GM23338 (cell line): ENCODE data around the gene MICAL2. TPM values are rescaled to one million over a fixed set of nuclear protein-coding genes. Genes with fewer than 3 reads are reported as not detected.

Experiments
- ATAC-seq: fragments of 200-7000 bp; cut with Tn5 transposase; 3 replicates; pipeline ENCODE4 v1.9.1; 2020
- DNase-seq: peaks from one replicate; pipeline ENCODE4 v3.0.0-alpha.2; 2015; ENCODE audit warnings: low spot score
- H2AFZ ChIP-seq: fragments of 200-600 bp; sonication (generic); 2 replicates; pipeline ENCODE4 v1.8.0; 2016; ENCODE audit warnings: antibody characterized with exemption, mild to moderate bottlenecking, moderate library complexity
- H3F3A ChIP-seq: fragments of 200-600 bp; sonication (generic); replicated peaks from 2 replicates; pipeline ENCODE4 v1.8.0; 2017; ENCODE audit warnings: antibody characterized with exemption, mixed run types, low read depth
- H3K27ac ChIP-seq: fragments of 200-600 bp; sonication (generic); 2 replicates; pipeline ENCODE4 v1.6.1; 2016; ENCODE audit warnings: low read depth
- H3K27me3 ChIP-seq: fragments of 200-600 bp; sonication (generic); 2 replicates; pipeline ENCODE4 v1.8.0; 2016; ENCODE audit warnings: mild to moderate bottlenecking, mixed run types, moderate library complexity; ENCODE audit not compliant: insufficient read depth
- H3K36me3 ChIP-seq: fragments of 200-600 bp; sonication (generic); 2 replicates; pipeline ENCODE4 v1.8.0; 2016; ENCODE audit warnings: mild to moderate bottlenecking; ENCODE audit not compliant: insufficient read depth
- H3K4me1 ChIP-seq: fragments of 200-600 bp; sonication (generic); 2 replicates; pipeline ENCODE4 v1.8.0; 2016; ENCODE audit warnings: mild to moderate bottlenecking, moderate library complexity; ENCODE audit not compliant: insufficient read depth
- H3K4me2 ChIP-seq: fragments of 200-600 bp; sonication (generic); 2 replicates; pipeline ENCODE4 v1.7.1; 2017; ENCODE audit warnings: mixed run types
- H3K4me3 ChIP-seq: fragments of 200-600 bp; sonication (generic); 2 replicates; pipeline ENCODE4 v1.6.1; 2016; ENCODE audit warnings: mixed run types
- H3K79me2 ChIP-seq: fragments of 200-600 bp; sonication (generic); replicated peaks from 2 replicates; pipeline ENCODE4 v1.8.0; 2017; ENCODE audit warnings: mild to moderate bottlenecking; ENCODE audit not compliant: insufficient read depth
- H3K9me2 ChIP-seq: fragments of 200-600 bp; sonication (generic); 2 replicates; pipeline ENCODE4 v1.8.0; 2017; ENCODE audit not compliant: insufficient read depth
- H4K20me1 ChIP-seq: fragments of 200-600 bp; sonication (generic); replicated peaks from 2 replicates; pipeline ENCODE4 v1.8.0; 2017; ENCODE audit warnings: mild to moderate bottlenecking; ENCODE audit not compliant: insufficient read depth
- H3K27ac Mint-ChIP-seq: 2 replicates; pipeline ENCODE4 v1.8.0; 2020; ENCODE audit warnings: inconsistent platforms, mild to moderate bottlenecking, moderate library complexity, mixed read lengths
- H3K27me3 Mint-ChIP-seq: 3 replicates; pipeline ENCODE4 v1.8.0; 2022; ENCODE audit warnings: low read depth, mild to moderate bottlenecking, moderate library complexity, mixed read lengths, inconsistent platforms; ENCODE audit not compliant: insufficient read depth, poor library complexity
- H3K36me3 Mint-ChIP-seq: 3 replicates; pipeline ENCODE4 v1.8.0; 2021; ENCODE audit warnings: low read depth, mild to moderate bottlenecking, inconsistent platforms, moderate library complexity, mixed read lengths
- H3K4me1 Mint-ChIP-seq: 3 replicates; pipeline ENCODE4 v1.8.0; 2020; ENCODE audit warnings: mild to moderate bottlenecking, inconsistent platforms, mixed read lengths
- H3K4me3 Mint-ChIP-seq: 3 replicates; pipeline ENCODE4 v1.8.0; 2021; ENCODE audit warnings: moderate library complexity, mild to moderate bottlenecking, inconsistent platforms, mixed read lengths
- H3K9me3 Mint-ChIP-seq: 3 replicates; pipeline ENCODE4 v1.8.0; 2020; ENCODE audit warnings: moderate library complexity, mild to moderate bottlenecking, inconsistent platforms, mixed read lengths
- CREB1 ChIP-seq: fragments of 250-450 bp; sonication (Bioruptor Pico); IDR thresholded peaks from 2 replicates; pipeline ENCODE4 v1.5.0; 2020; ENCODE audit warnings: low read depth, mild to moderate bottlenecking, moderate library complexity
- EZH2 ChIP-seq: fragments of 200-600 bp; sonication (generic); IDR thresholded peaks from one replicate; pipeline ENCODE4 v1.8.0; 2017; ENCODE audit warnings: antibody characterized with exemption, mild to moderate bottlenecking, low read depth; ENCODE audit not compliant: unreplicated experiment
- EZH2phosphoT487 ChIP-seq: fragments of 200-600 bp; sonication (generic); IDR thresholded peaks from one replicate; pipeline ENCODE4 v1.8.1; 2018; ENCODE audit warnings: antibody characterized with exemption; ENCODE audit not compliant: unreplicated experiment
- JUNB ChIP-seq: IDR thresholded peaks from one replicate; pipeline ENCODE4 v1.6.1; 2016; ENCODE audit warnings: antibody characterized with exemption; ENCODE audit not compliant: unreplicated experiment
- NANOG ChIP-seq: IDR thresholded peaks from 2 replicates; pipeline ENCODE4 v1.6.1; 2016; ENCODE audit warnings: antibody characterized with exemption, borderline replicate concordance
- POLR2AphosphoS5 ChIP-seq: IDR thresholded peaks from 2 replicates; pipeline ENCODE4 v1.6.1; 2016; ENCODE audit warnings: antibody characterized with exemption, low read depth
- STAT1 ChIP-seq: IDR thresholded peaks from one replicate; pipeline ENCODE4 v1.6.1; 2016; ENCODE audit warnings: antibody characterized with exemption; ENCODE audit not compliant: unreplicated experiment
- ZNF114 ChIP-seq: fragments of 250-450 bp; sonication (Bioruptor Pico); IDR thresholded peaks from 2 replicates; pipeline ENCODE4 v1.5.0; 2020; ENCODE audit warnings: mild to moderate bottlenecking, moderate library complexity
- ZNF331 ChIP-seq: fragments of 250-450 bp; sonication (Bioruptor Pico); IDR thresholded peaks from 2 replicates; pipeline ENCODE4 v1.5.0; 2020; ENCODE audit warnings: low read depth, mild to moderate bottlenecking, moderate library complexity
- polyA plus RNA-seq: library from polyadenylated mRNA; unstranded; fragments of >200 nt; fragmentation: Nextera tagmentation; extraction: Ambion mirVana; gene quantifications from 2 replicates; pipeline ENCODE4 v1.2.1, GENCODE V29; 2016
- total RNA-seq: library from RNA; depleted of rRNA; stranded (reverse); fragments of >200 nt; shearing (Covaris generic); gene quantifications from 2 replicates; pipeline ENCODE4 v1.2.3, GENCODE V29; 2014
- TF ChIP-seq, protein P1 (sequence below): IDR thresholded peaks from 2 replicates; pipeline ENCODE4 v1.6.1; 2016; ENCODE audit warnings: antibody characterized with exemption

Gene MICAL2
- total and polyA plus RNA-seq, 2 experiments from 2014 or later, result 0.66 to 1.4 TPM

DNA sequence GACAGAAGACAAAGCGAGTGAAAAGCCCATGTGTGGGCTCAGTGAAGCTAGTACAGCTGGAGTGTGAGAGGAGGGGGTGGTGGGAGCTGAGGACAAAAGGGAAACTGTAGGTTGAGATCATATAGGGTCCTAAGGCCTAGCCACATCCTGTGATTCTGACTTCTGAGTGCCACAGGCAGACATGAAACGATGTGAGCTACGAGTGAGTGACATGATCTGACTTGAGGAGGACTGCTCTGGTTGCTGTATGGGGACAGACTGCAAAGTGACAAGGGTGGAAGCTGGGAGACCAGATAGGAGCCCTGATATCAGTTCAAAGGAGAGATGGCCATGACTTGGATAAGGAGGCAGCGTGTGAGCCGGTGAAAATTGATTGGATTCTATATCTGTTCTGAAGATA lies 85.4 kb downstream of the MICAL2 start:
- H3K36me3 Mint-ChIP-seq, result no peaks in the 10 kb centered on the region
- H3K9me2 ChIP-seq, result no peaks in the 10 kb centered on the region
- no peak overlapping the region for H3K4me3 ChIP-seq
- H3K4me1 Mint-ChIP-seq, result no peaks in the 10 kb centered on the region
- TF ChIP-seq JUNB, result no peak
- TF ChIP-seq EZH2phosphoT487, result no peak
- no peak for TF ChIP-seq EZH2
- TF ChIP-seq CREB1 (CRISPR knock-in tag), result no peak
- TF ChIP-seq ZNF331 (CRISPR knock-in tag), result no peak
- TF ChIP-seq STAT1, result no peak
- TF ChIP-seq ZNF114 (CRISPR knock-in tag), result no peak
- no peak for TF ChIP-seq POLR2AphosphoS5
- TF ChIP-seq, protein P1, sequence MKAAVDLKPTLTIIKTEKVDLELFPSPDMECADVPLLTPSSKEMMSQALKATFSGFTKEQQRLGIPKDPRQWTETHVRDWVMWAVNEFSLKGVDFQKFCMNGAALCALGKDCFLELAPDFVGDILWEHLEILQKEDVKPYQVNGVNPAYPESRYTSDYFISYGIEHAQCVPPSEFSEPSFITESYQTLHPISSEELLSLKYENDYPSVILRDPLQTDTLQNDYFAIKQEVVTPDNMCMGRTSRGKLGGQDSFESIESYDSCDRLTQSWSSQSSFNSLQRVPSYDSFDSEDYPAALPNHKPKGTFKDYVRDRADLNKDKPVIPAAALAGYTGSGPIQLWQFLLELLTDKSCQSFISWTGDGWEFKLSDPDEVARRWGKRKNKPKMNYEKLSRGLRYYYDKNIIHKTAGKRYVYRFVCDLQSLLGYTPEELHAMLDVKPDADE, result no peak
- H3K9me3 Mint-ChIP-seq, result no peaks in the 10 kb centered on the region
- H3K4me2 ChIP-seq, result no peak overlapping the region
- H3K4me3 Mint-ChIP-seq, result no peak overlapping the region
- H3K36me3 ChIP-seq, result no peaks in the 10 kb centered on the region
- H3K27ac ChIP-seq, result no peak overlapping the region
- H2AFZ ChIP-seq, result no peak overlapping the region
- no peak overlapping the region for H3K27ac Mint-ChIP-seq
- peaks cover 2% of the 10 kb centered on the region for H3K27me3 Mint-ChIP-seq
- no peaks in the 10 kb centered on the region for H3K27me3 ChIP-seq
- H3K4me1 ChIP-seq, result no peaks in the 10 kb centered on the region
- DNase-seq (no peak), ATAC-seq (no peak)
- H4K20me1 ChIP-seq, result no peaks in the 10 kb centered on the region
- no peaks in the 10 kb centered on the region for H3K79me2 ChIP-seq
- H3F3A ChIP-seq, result no peaks in the 10 kb centered on the region

DNA sequence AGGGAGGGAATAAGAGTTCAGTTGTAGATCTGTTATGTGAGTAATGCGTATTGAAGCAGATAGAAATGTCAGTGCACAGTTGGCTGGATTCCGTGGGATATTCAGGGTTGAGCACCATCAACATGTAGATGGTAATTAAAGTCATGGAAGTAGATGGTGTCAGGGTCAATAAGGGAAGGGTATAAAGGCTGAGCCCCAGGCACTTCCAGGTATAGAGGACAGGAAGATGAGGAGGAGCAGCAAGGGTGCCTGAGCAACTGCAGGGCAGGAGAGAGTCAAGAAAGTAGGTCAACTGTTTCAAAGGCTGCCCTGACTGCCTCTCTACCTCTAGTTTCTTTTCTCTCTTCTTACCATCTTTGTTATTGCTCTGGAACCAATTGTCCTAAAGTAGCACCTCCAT lies 85.9 kb downstream of the MICAL2 start:
- no peaks in the 10 kb centered on the region for H3K79me2 ChIP-seq
- Mint-ChIP-seq H3K4me1 (no peaks in the 10 kb centered on the region), H3K36me3 (no peaks in the 10 kb centered on the region), H3K27me3 (peaks cover 2% of the 10 kb centered on the region), H3K27ac (no peak overlapping the region), H3K9me3 (no peaks in the 10 kb centered on the region), H3K4me3 (no peak overlapping the region)
- H3K4me3 ChIP-seq, result no peak overlapping the region
- H3K9me2 ChIP-seq, result no peaks in the 10 kb centered on the region
- DNase-seq, result no peak
- H3F3A ChIP-seq, result no peaks in the 10 kb centered on the region
- no peaks in the 10 kb centered on the region for H3K36me3 ChIP-seq
- no peaks in the 10 kb centered on the region for H4K20me1 ChIP-seq
- H3K4me1 ChIP-seq, result no peaks in the 10 kb centered on the region
- no peak overlapping the region for H3K4me2 ChIP-seq
- no peaks in the 10 kb centered on the region for H3K27me3 ChIP-seq
- no peak for ATAC-seq
- H3K27ac ChIP-seq, result no peak overlapping the region
- H2AFZ ChIP-seq, result no peak overlapping the region
- no peak for TF ChIP-seq EZH2phosphoT487

DNA sequence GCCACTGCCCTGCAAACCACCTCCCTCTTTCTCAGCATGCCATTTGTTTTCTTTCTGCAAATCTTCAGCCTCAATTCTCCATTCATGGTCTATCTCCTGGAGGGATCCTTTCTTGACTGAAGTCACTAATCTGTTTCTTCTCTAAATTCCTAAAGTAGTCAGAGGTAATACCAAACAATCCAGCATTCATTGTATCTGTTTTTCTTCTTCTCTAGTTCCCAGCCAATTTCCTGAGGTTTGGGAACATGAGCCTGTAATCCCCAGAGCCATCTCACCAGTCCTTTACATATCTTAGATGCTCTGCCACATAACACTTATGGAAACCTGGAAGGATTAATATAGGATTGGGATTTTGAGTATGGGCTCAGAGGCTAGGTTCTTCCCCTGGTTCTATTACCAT lies 86.5 kb downstream of the MICAL2 start:
- no peak for DNase-seq
- H3K4me2 ChIP-seq, result no peak overlapping the region
- ATAC-seq, result no peak
- no peaks in the 10 kb centered on the region for H3K9me2 ChIP-seq
- H3K4me1 Mint-ChIP-seq, result no peaks in the 10 kb centered on the region
- no peak overlapping the region for H3K27ac ChIP-seq
- no peaks in the 10 kb centered on the region for H3F3A ChIP-seq
- no peaks in the 10 kb centered on the region for H3K36me3 ChIP-seq
- no peak overlapping the region for H3K4me3 ChIP-seq
- H3K27me3 Mint-ChIP-seq, result peaks cover 2% of the 10 kb centered on the region
- no peak overlapping the region for H2AFZ ChIP-seq
- TF ChIP-seq NANOG, result no peak
- TF ChIP-seq, protein P1, result no peak
- H3K36me3 Mint-ChIP-seq, result no peaks in the 10 kb centered on the region
- H3K9me3 Mint-ChIP-seq, result no peaks in the 10 kb centered on the region
- H3K27ac Mint-ChIP-seq, result no peak overlapping the region
- no peaks in the 10 kb centered on the region for H3K79me2 ChIP-seq
- H3K4me3 Mint-ChIP-seq, result no peak overlapping the region
- no peaks in the 10 kb centered on the region for H4K20me1 ChIP-seq
- no peaks in the 10 kb centered on the region for H3K27me3 ChIP-seq
- no peaks in the 10 kb centered on the region for H3K4me1 ChIP-seq
